Ishikawa (cell line): ENCODE results near the gene RNASEL.

ENCODE experiments used
- CEBPB ChIP-seq: IDR thresholded peaks from 2 replicates; pipeline ENCODE4 v1.6.1; 2012
- CREB1 ChIP-seq: IDR thresholded peaks from 2 replicates; pipeline ENCODE4 v1.6.1; 2012; ENCODE audit warnings: low read depth
- EGR1 ChIP-seq: IDR thresholded peaks from 2 replicates; pipeline ENCODE4 v1.6.1; 2012
- EP300 ChIP-seq: IDR thresholded peaks from 2 replicates; pipeline ENCODE4 v1.6.1; 2012; ENCODE audit warnings: borderline replicate concordance
- FOXM1 ChIP-seq: IDR thresholded peaks from 2 replicates; pipeline ENCODE4 v1.6.1; 2012; ENCODE audit warnings: low read depth, borderline replicate concordance
- MAX ChIP-seq: IDR thresholded peaks from 2 replicates; pipeline ENCODE4 v1.6.1; 2012
- NFIC ChIP-seq: IDR thresholded peaks from 2 replicates; pipeline ENCODE4 v1.6.1; 2012
- RAD21 ChIP-seq: IDR thresholded peaks from 2 replicates; pipeline ENCODE4 v1.6.1; 2012; ENCODE audit warnings: low read depth
- REST ChIP-seq: IDR thresholded peaks from 2 replicates; pipeline ENCODE4 v1.6.1; 2012; ENCODE audit warnings: low read depth, mild to moderate bottlenecking
- TAF1 ChIP-seq: IDR thresholded peaks from 2 replicates; pipeline ENCODE4 v1.6.1; 2012; ENCODE audit warnings: low read depth, mild to moderate bottlenecking
- TCF12 ChIP-seq: IDR thresholded peaks from 2 replicates; pipeline ENCODE4 v1.6.1; 2012; ENCODE audit warnings: low read depth
- TEAD4 ChIP-seq: IDR thresholded peaks from 2 replicates; pipeline ENCODE4 v1.6.1; 2012
- USF1 ChIP-seq: IDR thresholded peaks from 2 replicates; pipeline ENCODE4 v1.6.1; 2012
- YY1 ChIP-seq: IDR thresholded peaks from 2 replicates; pipeline ENCODE4 v1.6.1; 2012; ENCODE audit warnings: low read depth
- ZBTB7A ChIP-seq: IDR thresholded peaks from 2 replicates; pipeline ENCODE4 v1.6.1; 2012; ENCODE audit warnings: low read depth

Gene RNASEL

GRCh38 chr1:182599339-182599738 is 10.3 kb upstream of the RNASEL start:
- TF ChIP-seq USF1 (no peak), REST (no peak), TCF12 (no peak), EGR1 (no peak), ZBTB7A (no peak), CEBPB (no peak), MAX (no peak), FOXM1 (no peak), CREB1 (no peak), NFIC (no peak), TEAD4 (no peak), RAD21 (no peak), EP300 (no peak), YY1 (no peak), TAF1 (no peak)

- TF ChIP-seq EGR1 = no peak
- TF ChIP-seq TCF12 = no peak
- no peak for TF ChIP-seq YY1
Measured at GRCh38 chr1:182598296-182598695, 9.2 kb upstream of the RNASEL start.

- TF ChIP-seq TAF1 (no peak), REST (no peak), FOXM1 (no peak), MAX (no peak), ZBTB7A (no peak), TEAD4 (no peak), USF1 (no peak)
Measured at GRCh38 chr1:182596934-182597333, 7.9 kb upstream of the RNASEL start.

- no peak for TF ChIP-seq YY1
- TF ChIP-seq TCF12 = no peak
- TF ChIP-seq RAD21 = peak; percentile 79
Measured at GRCh38 chr1:182595641-182596240, 6.7 kb upstream of the RNASEL start.

GRCh38 chr1:182589931-182590330 is 875 bp upstream of the RNASEL start:
- TF ChIP-seq CEBPB = no peak
- TF ChIP-seq TCF12 = no peak
- no peak for TF ChIP-seq NFIC
- no peak for TF ChIP-seq MAX
- TF ChIP-seq USF1 = no peak
- TF ChIP-seq RAD21 = no peak
- no peak for TF ChIP-seq TEAD4
- no peak for TF ChIP-seq CREB1
- no peak for TF ChIP-seq EP300
- TF ChIP-seq ZBTB7A = no peak
- TF ChIP-seq FOXM1 = no peak
- no peak for TF ChIP-seq EGR1
- no peak for TF ChIP-seq TAF1
- TF ChIP-seq REST = no peak
- no peak for TF ChIP-seq YY1
